Endothelial cell of umbilical vein (primary cell): ENCODE results near the gene ELMO1. TPM values are rescaled to one million over a fixed set of nuclear protein-coding genes. Genes with fewer than 3 reads are reported as not detected.

ENCODE experiments used
- BruUV-seq: library from RNA; stranded (reverse); fragments of 400-500 nt; replicated peaks from 2 replicates; lab custom pipeline; 2021; lab: Mats Ljungman, UMichigan
- CTCF ChIA-PET: fragments of 300-600, 350-600 bp; sonication (Branson Sonifier 250); formaldehyde crosslinking; loops from one replicate; lab custom pipeline; 2021; ENCODE audit warnings: antibody characterized with exemption, inconsistent platforms; lab: Charles Lee
- POLR2A ChIA-PET: fragments of 300-600, 350-600 bp; sonication (Branson Sonifier 250); formaldehyde crosslinking; loops from one replicate; lab custom pipeline; 2021; ENCODE audit warnings: antibody characterized with exemption, inconsistent platforms; lab: Charles Lee
- DNase-seq: peaks from one replicate; pipeline ENCODE4 v3.0.0-alpha.2; 2011; ENCODE audit warnings: low read depth, low spot score
- FAIRE-seq: peaks from 2 replicates; lab custom pipeline; 2011; peaks lifted over from hg19 to GRCh38; lab: Jason Lieb, UNC
- H2AFZ ChIP-seq: 2 replicates; pipeline ENCODE4 v1.6.0; 2012; ENCODE audit warnings: low read depth, low read length, control low read depth, inconsistent platforms
- H3K27ac ChIP-seq: 2 replicates; pipeline ENCODE4 v1.5.1; 2011; ENCODE audit warnings: low read depth, mild to moderate bottlenecking, control low read depth, low read length, moderate library complexity; ENCODE audit not compliant: insufficient read depth
- H3K27me3 ChIP-seq, 2 experiments: 2 replicates each; pipeline versions ENCODE4 v1.6.0 to v1.6.1; 2011; ENCODE audit warnings: low read length in 2 of 2, mixed read lengths in 1 of 2; ENCODE audit not compliant: control insufficient read depth in 2 of 2, insufficient read depth in 2 of 2
- H3K36me3 ChIP-seq, 2 experiments: 2 replicates in 1 of 2; 3 replicates in 1 of 2; pipeline ENCODE4 v1.5.1; 2011; ENCODE audit warnings: low read length in 2 of 2, mild to moderate bottlenecking in 1 of 2, moderate library complexity in 1 of 2; ENCODE audit not compliant: control insufficient read depth in 2 of 2, insufficient read depth in 2 of 2; ENCODE audit errors: extremely low read depth in 1 of 2
- H3K4me1 ChIP-seq: 3 replicates; pipeline ENCODE4 v1.5.1; 2011; ENCODE audit warnings: mild to moderate bottlenecking, low read length; ENCODE audit not compliant: control insufficient read depth, insufficient read depth; ENCODE audit errors: extremely low read depth
- H3K4me2 ChIP-seq: 2 replicates; pipeline ENCODE4 v1.6.1; 2011; ENCODE audit warnings: low read length, control low read depth, mixed read lengths; ENCODE audit not compliant: insufficient read depth
- H3K4me3 ChIP-seq, 3 experiments: fragments of 200-600 bp in 1 of 3; sonication (generic), shearing (Covaris generic) in 1 of 3; replicated peaks in 1 of 3; 2 replicates each; pipeline ENCODE4 v1.5.1; 2011 to 2016; ENCODE audit warnings: control low read depth in 3 of 3, low read length in 3 of 3, mild to moderate bottlenecking in 2 of 3, inconsistent platforms in 1 of 3, low read depth in 1 of 3, moderate library complexity in 1 of 3; ENCODE audit not compliant: insufficient read depth in 1 of 3
- H3K79me2 ChIP-seq: 2 replicates; pipeline ENCODE4 v1.6.0; 2012; ENCODE audit warnings: low read length, inconsistent platforms; ENCODE audit not compliant: control insufficient read depth, insufficient read depth
- H3K9ac ChIP-seq: replicated peaks from 2 replicates; pipeline ENCODE3; 2011; ENCODE audit warnings: low read length, control low read depth; ENCODE audit not compliant: insufficient read depth; ENCODE audit errors: extremely low read depth
- H3K9me1 ChIP-seq: replicated peaks from 3 replicates; pipeline ENCODE4 v1.6.0; 2011; ENCODE audit warnings: mild to moderate bottlenecking, low read length; ENCODE audit not compliant: control insufficient read depth, insufficient read depth; ENCODE audit errors: extremely low read depth
- H3K9me3 ChIP-seq: replicated peaks from 2 replicates; pipeline ENCODE4 v1.5.1; 2012; ENCODE audit warnings: low read length, inconsistent platforms; ENCODE audit not compliant: control insufficient read depth, insufficient read depth
- H4K20me1 ChIP-seq: replicated peaks from 2 replicates; pipeline ENCODE3; 2011; ENCODE audit warnings: mild to moderate bottlenecking, low read length; ENCODE audit not compliant: control insufficient read depth, insufficient read depth; ENCODE audit errors: extremely low read depth
- CTCF ChIP-seq, 2 donors: IDR thresholded peaks; 1 replicate in 1 of 2; 2 replicates in 1 of 2; pipeline ENCODE4 v1.5.1; 2011; ENCODE audit warnings: low read length in 2 of 2, mild to moderate bottlenecking in 2 of 2, moderate library complexity in 2 of 2, control low read depth in 1 of 2, inconsistent platforms in 1 of 2, low read depth in 1 of 2; ENCODE audit not compliant: insufficient read depth in 1 of 2; ENCODE audit errors: extremely low read depth in 1 of 2
- EZH2 ChIP-seq: IDR thresholded peaks from 2 replicates; pipeline ENCODE4 v1.6.1; 2012; ENCODE audit warnings: borderline replicate concordance, low read depth, mild to moderate bottlenecking, moderate library complexity, low read length, inconsistent platforms; ENCODE audit not compliant: severe bottlenecking
- FOS ChIP-seq: IDR thresholded peaks from 2 replicates; pipeline ENCODE4 v1.6.1; 2011; ENCODE audit warnings: mild to moderate bottlenecking, low read length, moderate library complexity, borderline replicate concordance; ENCODE audit not compliant: insufficient read depth
- GATA2 ChIP-seq: IDR thresholded peaks from 2 replicates; pipeline ENCODE4 v1.7.0; 2011; ENCODE audit warnings: low read depth, mild to moderate bottlenecking, moderate library complexity, mixed read lengths, low read length; ENCODE audit not compliant: insufficient read length, insufficient read depth
- JUN ChIP-seq: IDR thresholded peaks from 2 replicates; pipeline ENCODE4 v1.6.1; 2011; ENCODE audit warnings: borderline replicate concordance, low read depth; ENCODE audit not compliant: insufficient read length, insufficient read depth
- MAX ChIP-seq: IDR thresholded peaks from 2 replicates; pipeline ENCODE4 v1.6.1; 2011; ENCODE audit not compliant: insufficient read depth, insufficient read length
- MYC ChIP-seq: IDR thresholded peaks from one replicate; pipeline ENCODE4 v1.6.1; 2011; ENCODE audit warnings: mild to moderate bottlenecking, low read depth, low read length
- POLR2A ChIP-seq: IDR thresholded peaks from 2 replicates; pipeline ENCODE4 v1.6.1; 2012; ENCODE audit warnings: low read depth, mild to moderate bottlenecking, control low read depth, low read length
- POLR2AphosphoS5 ChIP-seq: IDR thresholded peaks from 2 replicates; pipeline ENCODE4 v1.6.1; 2012; ENCODE audit warnings: low read depth, mild to moderate bottlenecking, control low read depth, low read length, moderate library complexity; ENCODE audit not compliant: insufficient read depth
- dilution Hi-C: fragments of 300-500 bp; cut with MboI; formaldehyde crosslinking; loops from one replicate; pipeline ENCODE4 v1.15.0; 2019; ENCODE audit warnings: low sequenced_read_pairs; ENCODE audit not compliant: extremely low pct_ligation_motif_present
- intact Hi-C: fragments of 100-400 bp; cut with micrococcal nuclease; formaldehyde crosslinking; loops from one replicate; pipeline ENCODE4 v1.10.0; 2022
- polyA plus RNA-seq, 4 experiments: library from polyadenylated mRNA; depleted of rRNA in 3 of 4; stranded (reverse) in 3 of 4; unstranded in 1 of 4; fragments of >200 nt; gene quantifications; 2 replicates each; pipeline versions ENCODE4 v1.2.1 to v1.2.3, GENCODE V29; 2011 to 2012; ENCODE audit warnings: missing spikeins in 1 of 4
- total RNA-seq: library from RNA; stranded (reverse); gene quantifications from 2 replicates; pipeline ENCODE4 v1.2.3, GENCODE V29; 2021

ELMO1 gene
- total and polyA plus RNA-seq, 2 donors (not counting 3 experiments of a cell fraction or from before 2014, with no cell fraction given) = 17.0 to 30.6 TPM

GRCh38 chr7:37290731-37291130, 157.9 kb downstream of the ELMO1 start:
- Histone ChIP-seq H3K36me3 (no peaks in the 10 kb centered on the region), H3K4me3 (no peak overlapping the region), H3K27me3 (no peaks in the 10 kb centered on the region), H3K9ac (no peak overlapping the region), H3K9me1 (no peaks in the 10 kb centered on the region), H3K4me1 (peaks cover 8% of the 10 kb centered on the region), H3K27ac (no peak overlapping the region), H4K20me1 (no peaks in the 10 kb centered on the region), H2AFZ (no peak overlapping the region), H3K79me2 (no peaks in the 10 kb centered on the region), H3K9me3 (no peaks in the 10 kb centered on the region), H3K4me2 (no peak overlapping the region)
- intact Hi-C loops (no loop called here), dilution Hi-C loops (no loop called here)
- BruUV-seq = no TSS peak
- POLR2A ChIA-PET = no interaction called here
- DNase-seq = no peak
- CTCF ChIA-PET = interaction anchor here (0.8 to 2.8 kb wide), 3 partner anchors 158 to 205 kb away, joined by 3 to 12 read pairs (median 10); partner anchors contain the start of gene ELMO1
- no peak for FAIRE-seq
- TF ChIP-seq FOS = no peak
- no peak for TF ChIP-seq CTCF (IDR thresholded peaks at IDR 0.05; ENCODE audit: extremely low read depth in 1 of 2, insufficient read depth in 1 of 2, low read depth in 1 of 2, low read length in 2 of 2)
- TF ChIP-seq POLR2AphosphoS5 = no peak
- TF ChIP-seq JUN = no peak
- no peak for TF ChIP-seq EZH2
- no peak for TF ChIP-seq MAX
- TF ChIP-seq POLR2A = no peak
- no peak for TF ChIP-seq GATA2
- TF ChIP-seq MYC = no peak
